H1 (cell line): ENCODE results near the gene IPO13. TPM values are rescaled to one million over a fixed set of nuclear protein-coding genes. Genes with fewer than 3 reads are reported as not detected.

Source experiments
- CTCF ChIA-PET: fragments of 300-600 bp; sonication (Branson Sonifier 250); formaldehyde crosslinking; loops from one replicate; lab custom pipeline; 2021; ENCODE audit not compliant: partially characterized antibody; lab: Charles Lee
- POLR2A ChIA-PET: fragments of 300-600 bp; sonication (Branson Sonifier 250); formaldehyde crosslinking; loops from one replicate; lab custom pipeline; 2021; ENCODE audit warnings: inconsistent platforms; ENCODE audit not compliant: partially characterized antibody; lab: Charles Lee
- DNase-seq, 2 experiments: peaks; one replicate each; pipeline versions ENCODE4 v3.0.0 to v3.0.0-alpha.2; 2010 to 2022; ENCODE audit warnings: low spot score in 2 of 2, low read depth in 1 of 2, mixed read lengths in 1 of 2
- FAIRE-seq: peaks from 2 replicates; lab custom pipeline; 2011; peaks lifted over from hg19 to GRCh38; lab: Jason Lieb, UNC
- H2AFZ ChIP-seq: 2 replicates; pipeline ENCODE4 v1.8.1; 2012; ENCODE audit warnings: low read length, inconsistent platforms
- H2AK5ac ChIP-seq: 2 replicates; pipeline ENCODE4 v1.6.1; 2013; ENCODE audit warnings: low read depth, low read length
- H2BK120ac ChIP-seq: replicated peaks from 2 replicates; pipeline ENCODE3; 2013; ENCODE audit warnings: low read depth, low read length, inconsistent platforms
- H2BK12ac ChIP-seq: 2 replicates; pipeline ENCODE4 v1.6.1; 2013; ENCODE audit warnings: low read depth, low read length
- H2BK15ac ChIP-seq: 2 replicates; pipeline ENCODE4 v1.6.1; 2013; ENCODE audit warnings: low read length
- H2BK20ac ChIP-seq: 2 replicates; pipeline ENCODE4 v1.6.1; 2013; ENCODE audit warnings: low read length
- H2BK5ac ChIP-seq: 2 replicates; pipeline ENCODE4 v1.6.1; 2013; ENCODE audit warnings: low read depth, low read length
- H3K14ac ChIP-seq: 2 replicates; pipeline ENCODE4 v1.6.1; 2013; ENCODE audit warnings: inconsistent platforms; ENCODE audit not compliant: insufficient read length
- H3K18ac ChIP-seq: 2 replicates; pipeline ENCODE4 v1.6.1; 2013; ENCODE audit warnings: low read length; ENCODE audit errors: extremely low read depth
- H3K23ac ChIP-seq: 2 replicates; pipeline ENCODE4 v1.6.1; 2013; ENCODE audit warnings: inconsistent platforms; ENCODE audit not compliant: insufficient read length
- H3K23me2 ChIP-seq: 2 replicates; pipeline ENCODE4 v1.6.1; 2013; ENCODE audit warnings: low read depth, low read length
- H3K27ac ChIP-seq: 2 replicates; pipeline ENCODE4 v1.6.1; 2011; ENCODE audit warnings: low read depth, low read length, inconsistent platforms
- H3K27me3 ChIP-seq, 4 experiments: replicated peaks in 1 of 4; 1 replicate in 1 of 4; 2 replicates in 3 of 4; pipeline versions ENCODE4 v1.6.1 to v1.8.1; 2011 to 2013; ENCODE audit warnings: low read length in 3 of 4, mild to moderate bottlenecking in 3 of 4, inconsistent platforms in 2 of 4, mixed read lengths in 2 of 4, moderate library complexity in 1 of 4; ENCODE audit not compliant: control insufficient read depth in 3 of 4, insufficient read depth in 3 of 4; ENCODE audit errors: extremely low read depth in 1 of 4
- H3K36me3 ChIP-seq, 4 experiments: 2 replicates each; pipeline versions ENCODE4 v1.6.1 to v1.8.1; 2011 to 2013; ENCODE audit warnings: mild to moderate bottlenecking in 4 of 4, low read length in 3 of 4, moderate library complexity in 2 of 4, control low read depth in 1 of 4, inconsistent platforms in 1 of 4; ENCODE audit not compliant: insufficient read depth in 4 of 4, control insufficient read depth in 2 of 4
- H3K4ac ChIP-seq: replicated peaks from 2 replicates; pipeline ENCODE3; 2013; ENCODE audit warnings: low read length, low read depth, mixed read lengths, inconsistent platforms; ENCODE audit not compliant: insufficient read length
- H3K4me1 ChIP-seq, 4 experiments: replicated peaks in 1 of 4; 1 replicate in 1 of 4; 2 replicates in 3 of 4; pipeline versions ENCODE4 v1.6.1 to v1.8.1; 2011 to 2013; ENCODE audit warnings: low read length in 3 of 4, inconsistent platforms in 2 of 4, mixed read lengths in 1 of 4; ENCODE audit not compliant: insufficient read depth in 4 of 4, control insufficient read depth in 3 of 4
- H3K4me2 ChIP-seq, 2 experiments: 2 replicates each; pipeline versions ENCODE4 v1.6.1 to v1.8.1; 2011 to 2013; ENCODE audit warnings: low read depth in 2 of 2, low read length in 2 of 2, control low read depth in 1 of 2, inconsistent platforms in 1 of 2, mild to moderate bottlenecking in 1 of 2; ENCODE audit not compliant: insufficient read depth in 1 of 2
- H3K4me3 ChIP-seq, 4 experiments: fragments of 200-600, 300-600 bp in 1 of 4; sonication (generic), shearing (Covaris generic), sonication (Bioruptor Twin) in 1 of 4; 2 replicates each; pipeline versions ENCODE4 v1.5.1 to v1.8.1; 2011 to 2016; ENCODE audit warnings: low read length in 4 of 4, low read depth in 3 of 4, control low read depth in 2 of 4, inconsistent platforms in 2 of 4, mild to moderate bottlenecking in 2 of 4, mixed read lengths in 1 of 4, moderate library complexity in 1 of 4; ENCODE audit not compliant: insufficient read depth in 2 of 4; ENCODE audit errors: extremely low read depth in 1 of 4
- H3K56ac ChIP-seq: replicated peaks from 2 replicates; pipeline ENCODE3; 2013; ENCODE audit warnings: low read depth, mild to moderate bottlenecking, mixed read lengths, low read length, inconsistent platforms; ENCODE audit not compliant: insufficient read length
- H3K79me1 ChIP-seq: 2 replicates; pipeline ENCODE4 v1.6.1; 2013; ENCODE audit warnings: low read depth, low read length, control low read depth
- H3K79me2 ChIP-seq, 2 experiments: 2 replicates each; pipeline versions ENCODE4 v1.6.1 to v1.8.1; 2012 to 2013; ENCODE audit warnings: low read length in 2 of 2, mild to moderate bottlenecking in 2 of 2, inconsistent platforms in 1 of 2; ENCODE audit not compliant: insufficient read depth in 2 of 2, control insufficient read depth in 1 of 2
- H3K9ac ChIP-seq, 4 experiments: replicated peaks in 1 of 4; 1 replicate in 1 of 4; 2 replicates in 3 of 4; pipeline versions ENCODE4 v1.6.1 to v1.8.1; 2011 to 2013; ENCODE audit warnings: low read depth in 3 of 4, low read length in 3 of 4, control low read depth in 2 of 4, mild to moderate bottlenecking in 2 of 4, moderate library complexity in 2 of 4, inconsistent platforms in 1 of 4; ENCODE audit errors: extremely low read depth in 1 of 4
- H3K9me3 ChIP-seq, 2 experiments: 2 replicates each; pipeline versions ENCODE4 v1.6.1 to v1.8.1; 2012 to 2013; ENCODE audit warnings: mild to moderate bottlenecking in 2 of 2, moderate library complexity in 2 of 2, control low read depth in 1 of 2, inconsistent platforms in 1 of 2, low read depth in 1 of 2, low read length in 1 of 2, mixed read lengths in 1 of 2; ENCODE audit not compliant: insufficient read depth in 2 of 2
- H4K20me1 ChIP-seq, 2 experiments: replicated peaks in 1 of 2; 2 replicates each; pipeline versions ENCODE3 to v1.8.1; 2011 to 2013; ENCODE audit warnings: inconsistent platforms in 2 of 2, low read length in 2 of 2, mild to moderate bottlenecking in 1 of 2; ENCODE audit not compliant: insufficient read depth in 2 of 2, control insufficient read depth in 1 of 2
- H4K5ac ChIP-seq: 2 replicates; pipeline ENCODE4 v1.6.1; 2013; ENCODE audit warnings: low read length, low read depth, mixed read lengths, inconsistent platforms; ENCODE audit not compliant: insufficient read length
- H4K8ac ChIP-seq: 2 replicates; pipeline ENCODE4 v1.8.0; 2013; ENCODE audit warnings: mild to moderate bottlenecking, moderate library complexity, low read length, inconsistent platforms; ENCODE audit not compliant: insufficient read depth; ENCODE audit errors: extremely low read depth
- H4K91ac ChIP-seq: replicated peaks from 2 replicates; pipeline ENCODE3; 2013; ENCODE audit warnings: low read length, mixed read lengths, inconsistent platforms; ENCODE audit not compliant: insufficient read length
- CBX8 ChIP-seq: fragments of 300-800, 300-1000 bp; sonication (generic); IDR thresholded peaks from 2 replicates; pipeline ENCODE4 v1.7.1; 2016; ENCODE audit warnings: low read depth, low read length, borderline replicate concordance
- JUND ChIP-seq: IDR thresholded peaks from 2 replicates; pipeline ENCODE4 v1.6.1; 2011; ENCODE audit warnings: mild to moderate bottlenecking, improper control_type of control experiment, low read length
- WGBS, 2 experiments: shearing (Covaris generic) in 1 of 2; methylation state at CpG; one replicate each; pipeline versions ENCODE4 v1.1.6 to v1.1.7; 2013 to 2015; ENCODE audit warnings: low lambda C conversion rate in 2 of 2, mixed read lengths in 2 of 2, inconsistent platforms in 1 of 2, low coverage in 1 of 2, missing lambda C conversion rate in 1 of 2; ENCODE audit not compliant: insufficient replicate concordance in 2 of 2, insufficient coverage in 1 of 2, insufficient read length in 1 of 2; ENCODE audit errors: extremely low coverage in 1 of 2, missing lambda C conversion rate in 1 of 2; 5-methylcytosine and 5-hydroxymethylcytosine counted together
- polyA plus RNA-seq, 7 experiments: library from polyadenylated mRNA; depleted of rRNA in 3 of 7; stranded (reverse) in 5 of 7; unstranded in 2 of 7; fragments of >200 nt in 5 of 7; fragments of 200-250 nt in 2 of 7; gene quantifications; 1 replicate in 5 of 7; 2 replicates in 1 of 7; 4 replicates in 1 of 7; pipeline versions ENCODE4 v1.2.1 to v1.2.3, GENCODE V29; 2011 to 2013; ENCODE audit warnings: missing spikeins in 2 of 7, mixed read lengths in 2 of 7
- total RNA-seq: library from RNA; stranded (reverse); fragmentation: NEBNext Ultra II Directional; extraction: Animal tissue kit (Norgen Biotek cat#: 25700); gene quantifications from 2 replicates; pipeline ENCODE4 v1.2.1, GENCODE V29; 2021
- TF ChIP-seq, protein P1 (sequence below): IDR thresholded peaks from 2 replicates; pipeline ENCODE4 v1.6.1; 2012; ENCODE audit warnings: inconsistent platforms

The IPO13 gene
- total and polyA plus RNA-seq, 2 of the 8 experiments (the other 6 are each of a cell fraction or from before 2014, with no cell fraction given): 23.0 to 27.0 TPM

DNA sequence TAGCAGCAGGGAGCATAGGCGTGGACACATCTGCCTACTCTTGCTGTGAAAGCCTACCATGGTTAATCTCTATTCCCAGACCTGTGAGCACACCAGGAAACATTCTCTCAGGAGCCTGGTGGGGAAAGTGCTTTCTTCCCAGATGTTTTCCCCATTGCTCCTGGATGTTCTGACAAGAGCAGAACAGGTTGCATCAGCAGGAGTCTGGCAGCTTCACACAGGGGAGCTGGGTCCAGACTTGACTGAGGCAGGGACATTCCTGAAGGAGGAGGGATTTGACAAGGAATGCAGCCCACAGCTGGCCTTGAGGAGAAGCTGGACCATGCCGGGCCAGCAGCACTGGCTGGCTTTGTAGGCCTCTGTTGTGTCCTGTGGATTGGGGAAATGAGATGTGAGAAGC is 34.1 kb upstream of the IPO13 start:
- H3K4me1 ChIP-seq: peaks cover 3 to 21% (median 7%) of the 10 kb centered on the region in 4 experiments
- peak overlapping the region; percentile 36; the same call in 1 of the 2 replicates for H2BK20ac ChIP-seq
- FAIRE-seq (peak; percentile 80), DNase-seq (no peak)
- no peaks in the 10 kb centered on the region for H3K9me3 ChIP-seq
- peak overlapping the region in 1 of 2 experiments; percentile 6; a peak in 2 of 4 replicates for H3K4me2 ChIP-seq
- H3K79me1 ChIP-seq: no peaks in the 10 kb centered on the region
- H3K18ac ChIP-seq: peak overlapping the region; percentile 86
- ChIA-PET CTCF (interaction anchor here (0.7 to 11.2 kb wide), 10 partner anchors 9 to 153 kb away, joined by 3 to 126 read pairs (median 6); partner anchors contain the start of gene ARTN), POLR2A (interaction anchor here (0.6 to 3.3 kb wide), 9 partner anchors 10 to 147 kb away, joined by 3 to 15 read pairs (median 3); partner anchors contain the start of gene ARTN)
- no peaks in the 10 kb centered on the region for H4K20me1 ChIP-seq
- no peak overlapping the region for H3K9ac ChIP-seq
- 72% methylated on average over 2 of the region's 2 CpGs; no CpG with 5 or more reads in 1 of the 2 experiments for WGBS, 2 experiments
- H3K79me2 ChIP-seq: no peaks in the 10 kb centered on the region
- H3K14ac ChIP-seq: no peak overlapping the region
- no peaks in the 10 kb centered on the region for H3K27me3 ChIP-seq
- no peak overlapping the region for H2AK5ac ChIP-seq
- no peak overlapping the region for H3K4ac ChIP-seq
- H2BK15ac ChIP-seq: no peak overlapping the region
- no peak overlapping the region for H2BK120ac ChIP-seq
- H3K36me3 ChIP-seq: no peaks in the 10 kb centered on the region
- peak overlapping the region; percentile 64 for H2BK12ac ChIP-seq
- H2BK5ac ChIP-seq: peak overlapping the region; percentile 73; the same call in 1 of the 2 replicates
- H4K5ac ChIP-seq: no peak overlapping the region
- H3K23me2 ChIP-seq: no peaks in the 10 kb centered on the region
- no peak overlapping the region for H3K4me3 ChIP-seq
- H4K8ac ChIP-seq: no peak overlapping the region
- no peak overlapping the region for H2AFZ ChIP-seq
- H3K56ac ChIP-seq: no peak overlapping the region
- H3K23ac ChIP-seq: no peak overlapping the region
- H3K27ac ChIP-seq: no peak overlapping the region
- no peak overlapping the region for H4K91ac ChIP-seq
- TF ChIP-seq JUND (peak; percentile 29; the same call in 1 of the 2 replicates), CBX8 (no peak)
- TF ChIP-seq, protein P1, sequence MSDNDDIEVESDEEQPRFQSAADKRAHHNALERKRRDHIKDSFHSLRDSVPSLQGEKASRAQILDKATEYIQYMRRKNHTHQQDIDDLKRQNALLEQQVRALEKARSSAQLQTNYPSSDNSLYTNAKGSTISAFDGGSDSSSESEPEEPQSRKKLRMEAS: peak; percentile 41; the same call in 1 of the 2 replicates
